HEK293 (cell line): ENCODE data around the gene KCTD1.

Source experiments
- CTCF ChIA-PET: fragments of 350-600 bp; formaldehyde crosslinking; extraction: SDS; loops from one replicate; lab custom pipeline; 2021; ENCODE audit warnings: antibody characterized with exemption; lab: Yijun Ruan, JAX
- POLR2A ChIA-PET: fragments of 300-600 bp; formaldehyde crosslinking; extraction: SDS; loops from one replicate; lab custom pipeline; 2020; ENCODE audit warnings: antibody characterized with exemption, inconsistent platforms; lab: Yijun Ruan, JAX
- H3K27ac ChIP-seq: fragments of 200-500 bp; sonication (Bioruptor generic); 2 replicates; pipeline ENCODE4 v1.5.1; 2014; ENCODE audit warnings: low read depth, low read length, control low read depth, inconsistent platforms; ENCODE audit errors: extremely low read depth
- H3K36me3 ChIP-seq, 2 experiments: fragments of 200-500 bp in 1 of 2; sonication (Bioruptor generic) in 1 of 2; 1 replicate in 1 of 2; 2 replicates in 1 of 2; pipeline ENCODE4 v1.5.1; 2014 to 2017; ENCODE audit warnings: inconsistent platforms in 2 of 2, low read length in 2 of 2; ENCODE audit not compliant: control insufficient read depth in 2 of 2, insufficient read depth in 1 of 2
- H3K4me1 ChIP-seq: fragments of 200-500 bp; sonication (Bioruptor generic); 2 replicates; pipeline ENCODE4 v1.5.1; 2014; ENCODE audit warnings: mild to moderate bottlenecking, low read length, inconsistent platforms; ENCODE audit not compliant: control insufficient read depth, insufficient read depth
- H3K4me3 ChIP-seq: 2 replicates; pipeline ENCODE4 v1.5.1; 2011; ENCODE audit warnings: low read depth, mild to moderate bottlenecking, control low read depth, low read length, moderate library complexity
- H3K9me3 ChIP-seq: fragments of 200-500 bp; sonication (Bioruptor generic); 2 replicates; pipeline ENCODE4 v1.5.1; 2014; ENCODE audit warnings: low read depth, low read length, inconsistent platforms; ENCODE audit not compliant: control insufficient read depth, insufficient read depth
- FEZF1 ChIP-seq: fragments of 450-650 bp; formaldehyde crosslinking; IDR thresholded peaks from 2 replicates; pipeline ENCODE4 v1.5.1; 2016; ENCODE audit warnings: missing biosample characterization, missing genetic modification characterization
- GFI1B ChIP-seq: fragments of 450-650 bp; formaldehyde crosslinking; IDR thresholded peaks from 2 replicates; pipeline ENCODE4 v1.5.1; 2016; ENCODE audit warnings: missing biosample characterization, missing genetic modification characterization
- GLIS1 ChIP-seq: fragments of 450-650 bp; formaldehyde crosslinking; IDR thresholded peaks from 2 replicates; pipeline ENCODE4 v1.5.1; 2016; ENCODE audit warnings: missing biosample characterization, missing genetic modification characterization
- IKZF3 ChIP-seq: fragments of 450-650 bp; IDR thresholded peaks from 2 replicates; pipeline ENCODE4 v1.5.0; 2018; ENCODE audit warnings: missing biosample characterization, mild to moderate bottlenecking, missing genetic modification characterization, moderate library complexity
- MEIS1 ChIP-seq: sonication (generic); formaldehyde crosslinking; IDR thresholded peaks from 2 replicates; pipeline ENCODE4 v1.8.1; 2022; ENCODE audit warnings: missing genetic modification reagents, mild to moderate bottlenecking, borderline replicate concordance
- OSR2 ChIP-seq: fragments of 450-650 bp; formaldehyde crosslinking; IDR thresholded peaks from 2 replicates; pipeline ENCODE4 v1.5.1; 2016; ENCODE audit warnings: missing biosample characterization, missing genetic modification characterization
- PRDM1 ChIP-seq: fragments of 450-650 bp; formaldehyde crosslinking; IDR thresholded peaks from 2 replicates; pipeline ENCODE4; 2016; ENCODE audit warnings: missing biosample characterization, missing genetic modification characterization
- REPIN1 ChIP-seq: fragments of 450-650 bp; formaldehyde crosslinking; IDR thresholded peaks from 2 replicates; pipeline ENCODE4 v1.5.1; 2017; ENCODE audit warnings: missing biosample characterization, missing genetic modification characterization, low read depth
- TRIM28 ChIP-seq: IDR thresholded peaks from 2 replicates; pipeline ENCODE4 v1.6.1; 2011; ENCODE audit warnings: low read length, control low read depth, borderline replicate concordance
- ZNF133 ChIP-seq: fragments of 450-650 bp; formaldehyde crosslinking; IDR thresholded peaks from 2 replicates; pipeline ENCODE4 v1.5.1; 2016; ENCODE audit warnings: missing biosample characterization, missing genetic modification characterization
- ZNF174 ChIP-seq: fragments of 450-650 bp; formaldehyde crosslinking; IDR thresholded peaks from 2 replicates; pipeline ENCODE4 v1.5.0; 2017; ENCODE audit warnings: missing biosample characterization, mild to moderate bottlenecking, missing genetic modification characterization
- ZNF366 ChIP-seq: fragments of 450-650 bp; formaldehyde crosslinking; conservative IDR thresholded peaks from 2 replicates; pipeline ENCODE4 v1.5.1; 2016; ENCODE audit warnings: missing biosample characterization, missing genetic modification characterization
- ZNF416 ChIP-seq: fragments of 450-650 bp; formaldehyde crosslinking; IDR thresholded peaks from 2 replicates; pipeline ENCODE4 v1.5.1; 2016; ENCODE audit warnings: missing biosample characterization, missing genetic modification characterization
- ZNF521 ChIP-seq: fragments of 450-650 bp; formaldehyde crosslinking; IDR thresholded peaks from 2 replicates; pipeline ENCODE4 v1.5.1; 2017; ENCODE audit warnings: missing biosample characterization, mild to moderate bottlenecking, missing genetic modification characterization
- ZNF561 ChIP-seq: fragments of 450-650 bp; IDR thresholded peaks from 2 replicates; pipeline ENCODE4 v1.5.1; 2018; ENCODE audit warnings: missing biosample characterization, missing genetic modification characterization, borderline replicate concordance
- ZNF747 ChIP-seq: fragments of 450-650 bp; formaldehyde crosslinking; IDR thresholded peaks from 2 replicates; pipeline ENCODE4 v1.5.1; 2016; ENCODE audit warnings: missing biosample characterization, missing genetic modification characterization
- ZNF76 ChIP-seq: fragments of 450-650 bp; formaldehyde crosslinking; IDR thresholded peaks from 2 replicates; pipeline ENCODE4; 2016; ENCODE audit warnings: low read depth, missing biosample characterization, missing genetic modification characterization, borderline replicate concordance
- ZXDB ChIP-seq: fragments of 450-650 bp; formaldehyde crosslinking; IDR thresholded peaks from 2 replicates; pipeline ENCODE4 v1.5.1; 2016; ENCODE audit warnings: missing biosample characterization, missing genetic modification characterization
- TF ChIP-seq, protein P1 (sequence below): fragments of 450-650 bp; formaldehyde crosslinking; IDR thresholded peaks from 2 replicates; pipeline ENCODE4 v1.5.1; 2017; ENCODE audit warnings: missing biosample characterization, missing genetic modification characterization
- TF ChIP-seq, protein P2 (sequence below): fragments of 450-650 bp; IDR thresholded peaks from 2 replicates; pipeline ENCODE4 v1.5.1; 2018; ENCODE audit warnings: missing biosample characterization, mild to moderate bottlenecking, missing genetic modification characterization
- TF ChIP-seq, protein P3 (sequence below): fragments of 450-650 bp; formaldehyde crosslinking; IDR thresholded peaks from 2 replicates; pipeline ENCODE4 v1.5.1; 2017; ENCODE audit warnings: missing biosample characterization, mild to moderate bottlenecking, missing genetic modification characterization, moderate library complexity
- TF ChIP-seq, protein P4 (sequence below): fragments of 450-650 bp; formaldehyde crosslinking; IDR thresholded peaks from 2 replicates; pipeline ENCODE4 v1.5.1; 2016; ENCODE audit warnings: missing biosample characterization, missing genetic modification characterization

The KCTD1 gene

DNA sequence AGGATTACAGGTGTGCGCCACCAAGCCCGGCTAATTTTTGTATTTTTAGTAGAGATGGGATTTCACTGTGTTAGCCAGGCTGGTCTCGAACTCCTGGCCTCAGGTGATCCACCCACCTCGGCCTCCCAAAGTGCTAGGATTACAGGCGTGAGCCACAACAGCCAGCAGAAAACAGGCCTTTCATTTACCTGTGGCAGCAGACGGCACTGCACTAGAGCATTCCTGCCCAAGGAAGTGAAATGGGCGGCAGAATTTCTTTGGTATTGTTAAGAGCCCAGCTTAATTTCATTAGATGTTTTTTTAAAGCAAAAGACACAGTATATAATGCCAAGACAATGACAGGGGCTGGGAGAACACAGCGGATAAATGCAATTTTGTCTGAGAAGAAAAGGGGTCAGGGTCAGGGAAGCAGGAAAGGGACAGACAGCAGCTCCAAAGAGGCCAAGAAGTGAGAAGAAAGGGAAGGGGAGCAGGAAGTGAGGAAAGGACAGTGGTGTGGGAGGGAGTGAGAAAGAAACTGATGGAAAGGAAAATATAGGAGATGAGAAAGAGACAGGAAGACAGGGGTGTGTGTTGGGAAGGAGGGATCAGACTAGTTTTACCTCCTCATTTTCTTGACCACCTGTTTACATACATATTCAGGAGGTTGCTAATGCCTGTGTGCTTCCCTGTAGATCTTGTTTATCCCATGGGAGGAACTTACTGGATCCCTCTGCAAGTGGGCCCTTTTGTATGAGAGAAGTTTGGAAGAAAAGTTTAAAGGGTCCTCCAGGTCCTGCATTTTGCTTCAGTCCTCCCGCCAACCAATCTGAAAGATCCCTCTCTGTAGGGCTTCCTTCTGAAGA, 32.5 kb downstream of the KCTD1 start:
- H3K4me1 ChIP-seq, result peaks cover 17% of the 10 kb centered on the region
- TF ChIP-seq ZNF366 (0 out of 2 replicates have a peak, but pooled peaks have one; percentile 17), ZNF416 (tag by site-specific recombination) (no peak), REPIN1 (tag by site-specific recombination) (no peak), MEIS1 (CRISPR knock-in tag) (no peak), ZNF76 (tag by site-specific recombination) (no peak), PRDM1 (tag by site-specific recombination) (peak; percentile 93), ZNF521 (no peak), ZNF133 (tag by site-specific recombination) (no peak), ZNF561 (tag by site-specific recombination) (no peak)
- TF ChIP-seq, all 188 proteins: peak for 2
- H3K27ac ChIP-seq, result no peak overlapping the region
- no peak overlapping the region for H3K4me3 ChIP-seq
- ChIA-PET CTCF (interaction anchor here (0.7 to 1.1 kb wide), 2 partner anchors 15 to 476 kb away, joined by 3 read pairs; no protein-coding TSS in a partner anchor), POLR2A (interaction anchor here (0.7 kb wide), 1 partner anchor 12 kb away, joined by 4 read pairs; no protein-coding TSS in a partner anchor)
- no peaks in the 10 kb centered on the region for H3K36me3 ChIP-seq
- no peaks in the 10 kb centered on the region for H3K9me3 ChIP-seq

DNA sequence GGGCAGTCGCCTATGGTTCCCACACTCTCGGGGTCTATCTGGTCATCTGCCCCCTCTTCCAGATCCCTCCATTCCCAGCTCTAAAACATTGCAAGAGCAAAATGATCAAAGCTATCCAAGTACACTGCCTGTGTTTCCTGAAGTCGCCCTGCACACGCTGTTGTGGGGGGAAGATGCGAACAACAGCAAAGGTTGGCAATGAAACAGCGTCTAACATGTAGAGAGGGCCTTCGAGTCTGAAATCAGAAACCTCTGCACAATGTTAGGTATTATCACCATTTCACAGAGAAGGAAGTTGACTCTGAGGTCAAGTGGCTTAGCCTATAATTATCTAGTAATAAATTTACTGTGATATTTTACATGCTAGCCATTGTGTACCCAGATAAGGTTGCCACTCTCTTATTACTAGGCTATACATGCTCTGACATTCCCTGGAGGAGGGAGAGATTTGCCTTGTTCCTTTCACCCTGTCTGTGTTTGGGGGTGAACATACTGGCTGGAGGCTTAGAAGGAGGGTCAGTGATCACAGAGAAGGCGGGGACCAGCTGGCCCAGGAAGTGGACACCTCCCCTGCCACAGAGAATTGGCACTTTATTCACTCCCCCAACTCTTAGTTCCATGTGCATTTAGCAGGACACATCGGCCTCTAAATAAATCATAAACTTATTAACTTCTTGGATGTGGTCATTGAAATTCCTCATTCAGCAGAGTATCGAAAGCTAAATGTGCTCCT, 36.8 kb downstream of the KCTD1 start:
- Histone ChIP-seq H3K36me3 (no peaks in the 10 kb centered on the region), H3K4me3 (no peak overlapping the region), H3K4me1 (peaks cover 33% of the 10 kb centered on the region), H3K27ac (peak overlapping the region; percentile 61), H3K9me3 (no peaks in the 10 kb centered on the region)
- ChIA-PET CTCF (no interaction called here), POLR2A (interaction anchor here (0.6 kb wide), 1 partner anchor 1667 kb away, joined by 3 read pairs; no protein-coding TSS in a partner anchor)
- TF ChIP-seq ZNF747 (tag by site-specific recombination), result no peak
- TF ChIP-seq GFI1B (tag by site-specific recombination), result peak; percentile 39; the same call in 1 of the 2 replicates
- TF ChIP-seq, protein P1, sequence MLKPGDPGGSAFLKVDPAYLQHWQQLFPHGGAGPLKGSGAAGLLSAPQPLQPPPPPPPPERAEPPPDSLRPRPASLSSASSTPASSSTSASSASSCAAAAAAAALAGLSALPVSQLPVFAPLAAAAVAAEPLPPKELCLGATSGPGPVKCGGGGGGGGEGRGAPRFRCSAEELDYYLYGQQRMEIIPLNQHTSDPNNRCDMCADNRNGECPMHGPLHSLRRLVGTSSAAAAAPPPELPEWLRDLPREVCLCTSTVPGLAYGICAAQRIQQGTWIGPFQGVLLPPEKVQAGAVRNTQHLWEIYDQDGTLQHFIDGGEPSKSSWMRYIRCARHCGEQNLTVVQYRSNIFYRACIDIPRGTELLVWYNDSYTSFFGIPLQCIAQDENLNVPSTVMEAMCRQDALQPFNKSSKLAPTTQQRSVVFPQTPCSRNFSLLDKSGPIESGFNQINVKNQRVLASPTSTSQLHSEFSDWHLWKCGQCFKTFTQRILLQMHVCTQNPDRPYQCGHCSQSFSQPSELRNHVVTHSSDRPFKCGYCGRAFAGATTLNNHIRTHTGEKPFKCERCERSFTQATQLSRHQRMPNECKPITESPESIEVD, result peak; percentile 91
- TF ChIP-seq ZNF174 (tag by site-specific recombination), result no peak
- TF ChIP-seq FEZF1 (tag by site-specific recombination), result peak; percentile 86
- TF ChIP-seq, protein P2, sequence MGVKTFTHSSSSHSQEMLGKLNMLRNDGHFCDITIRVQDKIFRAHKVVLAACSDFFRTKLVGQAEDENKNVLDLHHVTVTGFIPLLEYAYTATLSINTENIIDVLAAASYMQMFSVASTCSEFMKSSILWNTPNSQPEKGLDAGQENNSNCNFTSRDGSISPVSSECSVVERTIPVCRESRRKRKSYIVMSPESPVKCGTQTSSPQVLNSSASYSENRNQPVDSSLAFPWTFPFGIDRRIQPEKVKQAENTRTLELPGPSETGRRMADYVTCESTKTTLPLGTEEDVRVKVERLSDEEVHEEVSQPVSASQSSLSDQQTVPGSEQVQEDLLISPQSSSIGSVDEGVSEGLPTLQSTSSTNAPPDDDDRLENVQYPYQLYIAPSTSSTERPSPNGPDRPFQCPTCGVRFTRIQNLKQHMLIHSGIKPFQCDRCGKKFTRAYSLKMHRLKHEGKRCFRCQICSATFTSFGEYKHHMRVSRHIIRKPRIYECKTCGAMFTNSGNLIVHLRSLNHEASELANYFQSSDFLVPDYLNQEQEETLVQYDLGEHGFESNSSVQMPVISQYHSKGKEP (tag by site-specific recombination), result peak; percentile 43; the same call in 1 of the 2 replicates
- peak; percentile 86 for TF ChIP-seq ZXDB (tag by site-specific recombination)
- peak; percentile 68 for TF ChIP-seq IKZF3 (tag by site-specific recombination)
- TF ChIP-seq, protein P3, sequence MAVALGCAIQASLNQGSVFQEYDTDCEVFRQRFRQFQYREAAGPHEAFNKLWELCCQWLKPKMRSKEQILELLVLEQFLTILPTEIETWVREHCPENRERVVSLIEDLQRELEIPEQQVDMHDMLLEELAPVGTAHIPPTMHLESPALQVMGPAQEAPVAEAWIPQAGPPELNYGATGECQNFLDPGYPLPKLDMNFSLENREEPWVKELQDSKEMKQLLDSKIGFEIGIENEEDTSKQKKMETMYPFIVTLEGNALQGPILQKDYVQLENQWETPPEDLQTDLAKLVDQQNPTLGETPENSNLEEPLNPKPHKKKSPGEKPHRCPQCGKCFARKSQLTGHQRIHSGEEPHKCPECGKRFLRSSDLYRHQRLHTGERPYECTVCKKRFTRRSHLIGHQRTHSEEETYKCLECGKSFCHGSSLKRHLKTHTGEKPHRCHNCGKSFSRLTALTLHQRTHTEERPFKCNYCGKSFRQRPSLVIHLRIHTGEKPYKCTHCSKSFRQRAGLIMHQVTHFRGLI, result no peak
- TF ChIP-seq OSR2 (tag by site-specific recombination), result peak; percentile 47; the same call in 1 of the 2 replicates
- TF ChIP-seq, protein P4, sequence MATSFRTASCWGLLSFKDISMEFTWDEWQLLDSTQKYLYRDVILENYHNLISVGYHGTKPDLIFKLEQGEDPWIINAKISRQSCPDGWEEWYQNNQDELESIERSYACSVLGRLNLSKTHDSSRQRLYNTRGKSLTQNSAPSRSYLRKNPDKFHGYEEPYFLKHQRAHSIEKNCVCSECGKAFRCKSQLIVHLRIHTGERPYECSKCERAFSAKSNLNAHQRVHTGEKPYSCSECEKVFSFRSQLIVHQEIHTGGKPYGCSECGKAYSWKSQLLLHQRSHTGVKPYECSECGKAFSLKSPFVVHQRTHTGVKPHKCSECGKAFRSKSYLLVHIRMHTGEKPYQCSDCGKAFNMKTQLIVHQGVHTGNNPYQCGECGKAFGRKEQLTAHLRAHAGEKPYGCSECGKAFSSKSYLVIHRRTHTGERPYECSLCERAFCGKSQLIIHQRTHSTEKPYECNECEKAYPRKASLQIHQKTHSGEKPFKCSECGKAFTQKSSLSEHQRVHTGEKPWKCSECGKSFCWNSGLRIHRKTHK (tag by site-specific recombination), result no peak
- TF ChIP-seq TRIM28, result peak; percentile 91
- TF ChIP-seq GLIS1, result no peak
